ENCODE measurements around the gene FBLN5. TPM values are rescaled to one million over a fixed set of nuclear protein-coding genes. Genes with fewer than 3 reads are reported as not detected.
A peak's percentile ranks its signal among the peaks of the same experiment; 100 is the strongest.

FBLN5 gene
- total and polyA plus RNA-seq, 2 of the 4 experiments (the other 2 are of a cell fraction), result 10.6 to 76.4 TPM

- Histone ChIP-seq H3K4me2 (ENCODE audit: low read depth, low read length) (no peak overlapping the region), H2AK9ac (replicated peaks; ENCODE audit: low read depth, low read length, poor library complexity) (no peak overlapping the region), H3K18ac (ENCODE audit: low read depth, low read length) (no peak overlapping the region), H4K20me1 (ENCODE audit: insufficient read depth, low read length) (0 out of 2 replicates have a peak, but pooled peaks cover 4% of the 10 kb centered on the region), H2BK120ac (ENCODE audit: low read depth, low read length) (no peak overlapping the region), H2BK20ac (ENCODE audit: low read depth, low read length) (no peak overlapping the region), H2AK5ac (ENCODE audit: low read depth, low read length) (no peak overlapping the region), H2AFZ (replicated peaks; ENCODE audit: low read length, poor library complexity) (no peak overlapping the region), H3K79me1 (ENCODE audit: low read depth in 1 of 2, low read length in 2 of 2) (peaks cover 7 to 20% of the 10 kb centered on the region in 2 experiments; a peak in 3 of 4 replicates), H4K5ac (ENCODE audit: low read depth, low read length) (no peak overlapping the region), H3K36me3 (ENCODE audit: control insufficient read depth, insufficient read depth, low read length) (peaks cover 7% of the 10 kb centered on the region; the same call in 1 of the 2 replicates), H3K4me3 (ENCODE audit: insufficient read depth, low read depth, low read length) (no peak overlapping the region), H4K8ac (ENCODE audit: low read depth in 2 of 2, low read length in 2 of 2) (no peak overlapping the region), H3K23ac (ENCODE audit: low read depth, low read length) (no peak overlapping the region), H2BK5ac (ENCODE audit: low read depth, low read length, poor library complexity, severe bottlenecking) (no peak overlapping the region), H3K9me1 (ENCODE audit: insufficient read depth, low read length) (no peaks in the 10 kb centered on the region), H3K9ac (ENCODE audit: low read depth, low read length) (no peak overlapping the region), H2BK15ac (ENCODE audit: low read depth, low read length) (no peak overlapping the region), H3K27me3 (ENCODE audit: control insufficient read depth, insufficient read depth, low read length) (no peaks in the 10 kb centered on the region), H3K14ac (replicated peaks; ENCODE audit: low read depth, low read length) (no peak overlapping the region), H3K27ac (ENCODE audit: insufficient read depth, low read length) (no peak overlapping the region), H4K91ac (ENCODE audit: insufficient read depth, low read depth, low read length) (no peak overlapping the region), H3K56ac (ENCODE audit: extremely low read depth, insufficient read depth, low read length) (no peak overlapping the region), H3K4me1 (ENCODE audit: control insufficient read depth, insufficient read depth, low read length) (no peaks in the 10 kb centered on the region), H3K4ac (ENCODE audit: low read depth, low read length) (no peak overlapping the region), H3K9me3 (ENCODE audit: control insufficient read depth, insufficient read depth, low read length) (no peaks in the 10 kb centered on the region; the same call in 1 of the 2 replicates)
- in situ Hi-C loops (cut with MboI; ENCODE audit: low sequenced_read_pairs), result no loop called here
- CTCF ChIA-PET, result interaction anchor here (0.6 to 1.1 kb wide), 6 partner anchors 10 to 261 kb away, joined by 3 to 4 read pairs (median 4); no protein-coding TSS in a partner anchor
- DNase-seq (peak; percentile 33), ATAC-seq (ENCODE audit: low read depth) (peak; percentile 63; the same call in 1 of the 2 replicates)
- POLR2A ChIA-PET (ENCODE audit: unreplicated experiment), result no interaction called here
- no CpG with 5 or more reads among the region's 9 CpGs for WGBS, 2 experiments (ENCODE audit: extremely low coverage in 2 of 2, insufficient read length in 1 of 2)
- intact Hi-C loops (cut with micrococcal nuclease), result loop anchor here (5.0 kb wide), 1 partner anchor 259 kb away; no protein-coding TSS in a partner anchor
- no TSS peak for BruUV-seq (replicated peaks)
- TF ChIP-seq CHD1 (IDR thresholded peaks at IDR 0.05; ENCODE audit: low read depth, low read length), result no peak
- TF ChIP-seq RAD21 (IDR thresholded peaks at IDR 0.05; ENCODE audit: low read length), result peak; percentile 52
- no peak for TF ChIP-seq MAFK (IDR thresholded peaks at IDR 0.05; ENCODE audit: low read depth, low read length)
- TF ChIP-seq CTCF (conservative IDR thresholded peaks at IDR 0.05; ENCODE audit: low read depth, low read length), result peak; percentile 43
- TF ChIP-seq RFX5 (IDR thresholded peaks at IDR 0.05; ENCODE audit: low read depth, low read length), result no peak
- peak; percentile 37 for TF ChIP-seq SMC3 (IDR thresholded peaks at IDR 0.05; ENCODE audit: low read depth, low read length)
- dilution Hi-C loops (cut with HindIII; ENCODE audit: low sequenced_read_pairs, unreplicated experiment), result no loop called here
Measured at GRCh38 chr14:91911474-91912032, 35.9 kb downstream of the FBLN5 start.

Measured in IMR-90 (cell line).